Thyroid gland (tissue), 4 donors: ENCODE results near the gene WDR45. TPM values are rescaled to one million over a fixed set of nuclear protein-coding genes. Genes with fewer than 3 reads are reported as not detected.
A peak's percentile ranks its signal among the peaks of the same experiment; 100 is the strongest.

Experiments
- DNase-seq, 2 donors: peaks; one replicate each; pipeline ENCODE4 v3.0.0-alpha.2; 2019
- H3K27ac ChIP-seq, 3 donors: fragments of 200-600 bp; sonication (generic); 1 replicate in 2 of 3; 2 replicates in 1 of 3; pipeline ENCODE4 v1.5.1; 2016 to 2019; ENCODE audit warnings: mild to moderate bottlenecking in 1 of 3, moderate library complexity in 1 of 3
- H3K27me3 ChIP-seq: fragments of 200-600 bp; sonication (generic); one replicate; pipeline ENCODE4 v1.5.1; 2019
- H3K36me3 ChIP-seq, 2 donors: fragments of 200-600 bp; sonication (generic); one replicate each; pipeline ENCODE4 v1.5.1; 2016 to 2019
- H3K4me1 ChIP-seq, 2 donors: fragments of 200-600 bp; sonication (generic); one replicate each; pipeline ENCODE4 v1.5.1; 2017 to 2019
- H3K4me3 ChIP-seq, 3 donors: fragments of 200-600 bp; sonication (generic); replicated peaks in 1 of 3; 1 replicate in 2 of 3; 2 replicates in 1 of 3; pipeline ENCODE4 v1.5.1; 2016; ENCODE audit warnings: mild to moderate bottlenecking in 1 of 3
- H3K9me3 ChIP-seq: fragments of 200-600 bp; sonication (generic); one replicate; pipeline ENCODE4 v1.5.1; 2017
- CTCF ChIP-seq, 6 experiments: fragments of 200-600 bp in 3 of 6; fragments of 450-650 bp in 3 of 6; sonication (generic) in 3 of 6; IDR thresholded peaks; one replicate each; pipeline ENCODE4 v1.5.1; 2016 to 2019; ENCODE audit warnings: antibody characterized with exemption in 6 of 6, mild to moderate bottlenecking in 2 of 6, inconsistent platforms in 1 of 6, moderate library complexity in 1 of 6
- POLR2A ChIP-seq, 2 donors: fragments of 450-650 bp; IDR thresholded peaks; one replicate each; pipeline ENCODE4 v1.6.1; 2017; ENCODE audit warnings: antibody characterized with exemption in 2 of 2, mild to moderate bottlenecking in 2 of 2, moderate library complexity in 1 of 2
- WGBS, 2 donors: methylation state at CpG; one replicate each; pipeline ENCODE4 v1.1.5; 2017; 5-methylcytosine and 5-hydroxymethylcytosine counted together
- intact Hi-C: fragments of 100-400 bp; cut with DNase I; formaldehyde crosslinking; loops from one replicate; pipeline ENCODE4 v1.15.1; 2023
- total RNA-seq, 4 donors: library from RNA; depleted of rRNA; stranded (reverse); fragments of >200 nt; gene quantifications; one replicate each; pipeline ENCODE4 v1.2.3, GENCODE V29; 2016

The WDR45 gene
- total RNA-seq, 4 donors from 2014 or later, result 99.8 to 184 (median 106) TPM

GRCh38 chrX:49075347-49075746 lies 4.3 kb downstream of the WDR45 start:
- Histone ChIP-seq H3K27ac (no peak overlapping the region), H3K27me3 (no peaks in the 10 kb centered on the region), H3K36me3 (no peaks in the 10 kb centered on the region), H3K9me3 (no peaks in the 10 kb centered on the region), H3K4me3 (no peak overlapping the region), H3K4me1 (peaks cover 0 to 15% of the 10 kb centered on the region in 2 donors)
- TF ChIP-seq CTCF (IDR thresholded peaks at IDR 0.05) (no peak), POLR2A (IDR thresholded peaks at IDR 0.05) (no peak)
- intact Hi-C loops, result no loop called here
- no peak for DNase-seq
- WGBS, 2 donors, result 96 to 100% methylated on average over 6 to 7 of the region's 13 CpGs

DNA sequence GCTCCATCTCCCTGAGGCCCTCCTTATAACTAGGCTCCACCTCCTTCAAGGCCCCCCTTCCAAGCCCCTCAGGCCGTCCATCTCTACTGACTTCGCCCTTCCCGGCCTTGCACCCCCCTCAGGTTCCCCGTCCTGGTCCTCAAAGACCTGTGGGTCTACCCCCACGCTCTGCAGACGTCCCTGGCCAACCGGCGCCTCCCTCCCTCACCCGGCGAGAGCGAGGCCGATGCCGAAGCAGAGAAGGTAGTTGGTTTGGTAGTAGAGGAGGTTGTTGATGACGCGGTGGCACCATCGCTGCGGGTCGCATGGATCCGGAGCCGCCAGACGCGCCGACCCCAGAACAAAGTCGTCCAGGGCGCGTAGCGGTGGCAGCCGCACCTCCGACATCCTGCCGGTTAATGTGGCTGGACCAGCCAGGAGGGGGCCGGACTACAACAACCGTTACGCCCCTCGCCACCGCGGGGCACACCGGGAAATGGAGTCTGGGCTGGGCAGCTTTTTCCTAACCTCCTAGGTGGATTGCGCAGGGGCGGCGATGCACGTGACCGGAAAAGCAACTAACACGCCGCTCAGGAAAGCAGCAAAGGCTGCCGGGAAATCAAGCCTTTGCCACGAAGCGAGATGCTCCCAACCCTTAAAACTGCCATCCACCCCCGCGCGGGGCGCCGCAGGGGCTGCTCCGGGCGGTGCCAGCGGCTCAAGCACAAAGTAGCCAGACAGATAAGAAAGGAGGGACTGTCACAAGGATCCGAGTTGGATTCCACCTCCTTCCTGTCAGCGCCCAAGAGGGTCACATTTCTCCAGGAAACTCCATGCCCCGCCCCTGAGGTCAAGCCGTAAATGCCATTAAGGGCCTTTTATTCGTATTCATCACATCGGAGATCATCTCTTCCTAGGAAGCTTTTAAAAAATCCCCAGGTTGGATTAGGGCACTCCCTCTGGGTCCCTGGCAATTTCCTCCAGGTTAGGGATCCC lies 5.8 kb downstream of the WDR45 start, which contains the start of gene PRAF2:
Gene PRAF2 (minus strand): TSS at position 402 of the 975 bp plus-strand sequence. CDS start 15 bp downstream, at position 387.
- no peak for TF ChIP-seq CTCF (IDR thresholded peaks at IDR 0.05)
- peak in 1 of 2 donors; percentile 60 for TF ChIP-seq POLR2A (IDR thresholded peaks at IDR 0.05)
- Histone ChIP-seq H3K36me3 (no peaks in the 10 kb centered on the region), H3K27ac (peak within 1 kb of the TSS; percentile 58 to 70 (median 59)), H3K9me3 (no peaks in the 10 kb centered on the region), H3K27me3 (no peaks in the 10 kb centered on the region), H3K4me1 (peaks cover 0 to 15% of the 10 kb centered on the region in 2 donors), H3K4me3 (peak within 1 kb of the TSS in 1 of 3 donors; percentile 28)
- intact Hi-C loops, result no loop called here
- 1 to 15% methylated on average over 7 to 8 of the region's 61 CpGs for WGBS, 2 donors
- peak; percentile 93 for DNase-seq

DNA sequence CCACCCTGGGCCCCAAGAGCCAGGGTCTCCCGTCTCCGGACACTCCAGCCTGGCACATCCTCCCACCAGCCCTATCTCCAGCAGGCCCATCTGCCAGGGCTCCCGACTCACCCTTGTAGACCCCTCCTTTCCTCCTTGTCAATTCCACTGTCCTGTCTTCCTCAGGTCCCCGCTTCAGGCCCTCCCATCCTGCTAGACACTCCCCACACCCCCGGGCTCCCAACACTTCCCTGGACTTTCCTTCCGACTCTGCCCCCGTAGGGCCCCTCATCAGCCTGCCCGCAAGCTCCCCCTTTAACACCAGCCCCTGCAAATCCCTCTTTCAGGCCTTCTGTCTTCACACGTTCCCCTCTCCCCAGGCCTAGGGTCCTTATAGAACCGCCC lies 7.0 kb downstream of the WDR45 start:
- Histone ChIP-seq H3K36me3 (no peaks in the 10 kb centered on the region), H3K27me3 (no peaks in the 10 kb centered on the region), H3K4me3 (peak overlapping the region in 1 of 3 donors; percentile 1), H3K27ac (peak overlapping the region in 1 of 3 donors; percentile 56), H3K9me3 (no peaks in the 10 kb centered on the region), H3K4me1 (peaks cover 0 to 15% of the 10 kb centered on the region in 2 donors)
- no peak for TF ChIP-seq POLR2A (IDR thresholded peaks at IDR 0.05)
- TF ChIP-seq CTCF (IDR thresholded peaks at IDR 0.05), result no peak
- intact Hi-C loops, result no loop called here
- 20 to 31% methylated on average over 8 of the region's 10 CpGs for WGBS, 2 donors
- DNase-seq, result no peak

DNA sequence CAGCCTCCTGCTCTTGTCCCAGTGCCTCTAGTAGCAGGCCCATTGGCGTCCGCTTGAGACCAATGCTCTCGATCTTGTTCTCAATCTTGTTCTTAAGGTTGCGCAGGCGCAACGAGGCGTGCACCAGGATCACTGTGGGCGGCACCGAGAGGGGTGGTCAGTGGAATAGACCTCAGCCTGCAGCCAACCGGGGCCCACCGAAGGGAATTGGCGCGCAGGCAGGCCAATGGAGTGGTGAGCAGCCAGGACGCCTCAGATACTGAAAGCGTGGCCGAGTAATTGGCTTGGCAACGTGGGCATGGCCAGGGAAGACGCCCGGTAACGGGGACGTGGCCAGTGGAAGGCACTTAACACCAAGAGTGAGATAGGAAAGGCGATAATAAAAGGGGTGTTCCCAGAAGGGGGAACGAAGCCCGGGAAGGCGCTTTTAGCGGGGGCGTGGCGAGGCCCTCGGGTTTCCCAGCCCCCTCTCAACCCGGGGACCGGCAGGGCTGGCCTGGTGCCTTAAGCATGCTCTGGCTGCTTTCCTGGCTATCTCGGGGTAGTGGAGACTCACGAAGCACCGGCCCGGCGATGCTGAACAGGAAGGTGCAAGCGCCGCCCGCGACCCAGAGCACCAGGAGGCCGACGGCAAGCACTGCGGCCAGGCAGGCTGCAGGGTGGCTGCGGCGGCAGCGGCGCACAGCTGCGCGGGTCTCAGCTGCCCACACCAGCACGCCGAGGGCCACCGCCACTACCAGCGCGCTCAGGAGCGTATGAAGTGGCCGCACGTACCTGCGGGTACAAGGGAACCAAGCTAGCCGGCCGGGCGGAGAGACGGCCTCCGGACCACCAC lies 7.6 kb downstream of the WDR45 start:
- Histone ChIP-seq H3K4me1 (peaks cover 0 to 15% of the 10 kb centered on the region in 2 donors), H3K9me3 (no peaks in the 10 kb centered on the region), H3K27ac (peak overlapping the region in 1 of 3 donors; percentile 56), H3K4me3 (peak overlapping the region in 1 of 3 donors; percentile 1), H3K27me3 (no peaks in the 10 kb centered on the region), H3K36me3 (no peaks in the 10 kb centered on the region)
- DNase-seq, result peak; percentile 91 to 94
- WGBS, 2 donors, result 17 to 21% methylated on average over 10 to 24 of the region's 63 CpGs
- TF ChIP-seq POLR2A (IDR thresholded peaks at IDR 0.05) (peak in 1 of 2 donors; percentile 40), CTCF (IDR thresholded peaks at IDR 0.05) (no peak)
- intact Hi-C loops, result no loop called here
